HepG2 (cell line): ENCODE data around the gene IFI35. TPM values are rescaled to one million over a fixed set of nuclear protein-coding genes. Genes with fewer than 3 reads are reported as not detected.

ENCODE experiments used
- CC2D1A ChIP-seq: sonication (generic); formaldehyde crosslinking; IDR thresholded peaks from 2 replicates; pipeline ENCODE4 v1.8.1; 2023; ENCODE audit warnings: mild to moderate bottlenecking, missing genetic modification reagents
- DNMT1 ChIP-seq: sonication (generic); formaldehyde crosslinking; IDR thresholded peaks from 2 replicates; pipeline ENCODE4 v1.5.1; 2020; ENCODE audit warnings: mild to moderate bottlenecking, missing genetic modification reagents
- EED ChIP-seq: sonication (generic); formaldehyde crosslinking; IDR thresholded peaks from 2 replicates; pipeline ENCODE4 v1.5.0; 2020; ENCODE audit warnings: mild to moderate bottlenecking, missing genetic modification reagents
- ELF3 ChIP-seq: IDR thresholded peaks from 2 replicates; pipeline ENCODE4 v1.6.1; 2016; ENCODE audit warnings: missing genetic modification reagents, missing compliant biosample characterization
- EZH2 ChIP-seq: conservative IDR thresholded peaks from 2 replicates; pipeline ENCODE4 v1.6.1; 2012; ENCODE audit warnings: mild to moderate bottlenecking, low read depth, low read length, moderate library complexity
- FOXK1 ChIP-seq: sonication (generic); formaldehyde crosslinking; IDR thresholded peaks from 2 replicates; pipeline ENCODE4 v1.4.0; 2020; ENCODE audit warnings: low read depth, missing genetic modification reagents, borderline replicate concordance
- HNRNPH1 ChIP-seq: fragments of 200-400 bp; formaldehyde crosslinking; optimal IDR thresholded peaks from 2 replicates; pipeline ENCODE3; 2017; ENCODE audit warnings: mild to moderate bottlenecking, low read depth, low read length
- HOXA9 ChIP-seq: sonication (generic); formaldehyde crosslinking; IDR thresholded peaks from 2 replicates; pipeline ENCODE4 v1.8.1; 2022; ENCODE audit warnings: missing genetic modification reagents, mild to moderate bottlenecking, moderate library complexity, borderline replicate concordance
- IRF2 ChIP-seq: IDR thresholded peaks from 2 replicates; pipeline ENCODE4 v1.6.1; 2018; ENCODE audit warnings: missing genetic modification reagents, missing compliant biosample characterization
- KDM1A ChIP-seq: IDR thresholded peaks from 2 replicates; pipeline ENCODE4 v1.6.1; 2016; ENCODE audit warnings: missing compliant biosample characterization
- MED1 ChIP-seq: sonication (generic); formaldehyde crosslinking; IDR thresholded peaks from 2 replicates; pipeline ENCODE4 v1.4.0; 2020; ENCODE audit warnings: missing genetic modification reagents
- MXD4 ChIP-seq: IDR thresholded peaks from 2 replicates; pipeline ENCODE4 v1.6.1; 2016; ENCODE audit warnings: mild to moderate bottlenecking, missing biosample characterization, missing genetic modification reagents
- NCOR1 ChIP-seq: fragments of 200-600 bp; sonication (generic); IDR thresholded peaks from 2 replicates; pipeline ENCODE4 v1.7.0; 2017; ENCODE audit warnings: antibody characterized with exemption, low read length, borderline replicate concordance
- PHF8 ChIP-seq: sonication (generic); formaldehyde crosslinking; IDR thresholded peaks from 2 replicates; pipeline ENCODE4 v1.5.0; 2020; ENCODE audit warnings: missing genetic modification reagents
- POLR2AphosphoS5 ChIP-seq: IDR thresholded peaks from 2 replicates; pipeline ENCODE4 v1.6.1; 2012; ENCODE audit warnings: low read depth, low read length
- SAP130 ChIP-seq: IDR thresholded peaks from 2 replicates; pipeline ENCODE4 v1.6.1; 2016; ENCODE audit warnings: low read depth
- ZIK1 ChIP-seq: sonication (generic); formaldehyde crosslinking; IDR thresholded peaks from 2 replicates; pipeline ENCODE4 v1.5.0; 2020; ENCODE audit warnings: mild to moderate bottlenecking, low read depth, missing genetic modification reagents, borderline replicate concordance
- ZKSCAN8 ChIP-seq: IDR thresholded peaks from 2 replicates; pipeline ENCODE4 v1.6.1; 2016; ENCODE audit warnings: borderline replicate concordance, missing genetic modification reagents, missing compliant biosample characterization
- ZMYM3 ChIP-seq: sonication (generic); formaldehyde crosslinking; IDR thresholded peaks from 2 replicates; pipeline ENCODE4 v1.5.1; 2020; ENCODE audit warnings: mild to moderate bottlenecking, missing genetic modification reagents
- ZNF558 ChIP-seq: sonication (generic); formaldehyde crosslinking; IDR thresholded peaks from 2 replicates; pipeline ENCODE4 v1.9.0; 2022; ENCODE audit warnings: mild to moderate bottlenecking, missing genetic modification reagents, borderline replicate concordance
- polyA plus RNA-seq, 8 experiments: library from polyadenylated mRNA; depleted of rRNA in 3 of 8; stranded (reverse) in 7 of 8; unstranded in 1 of 8; fragments of >200 nt; fragmentation: Illumina TruSeq in 4 of 8; extraction: Trizol in 4 of 8; gene quantifications; 2 replicates each; pipeline versions ENCODE4 v1.2.1 to v1.2.3, GENCODE V29; 2011 to 2016; ENCODE audit warnings: low read depth in 4 of 8, missing spikeins in 1 of 8, mixed read lengths in 1 of 8; ENCODE audit not compliant: insufficient read depth in 1 of 8
- total RNA-seq, 5 experiments: library from RNA; depleted of rRNA; stranded (reverse); fragments of >200 nt; fragmentation: Illumina TruSeq; extraction: Trizol; gene quantifications; 2 replicates each; pipeline ENCODE4 v1.2.3, GENCODE V29; 2016; ENCODE audit warnings: low read depth in 1 of 5
- TF ChIP-seq, protein P1 (sequence below): sonication (generic); formaldehyde crosslinking; IDR thresholded peaks from 2 replicates; pipeline ENCODE4 v1.8.1; 2023; ENCODE audit warnings: mild to moderate bottlenecking, missing genetic modification reagents
- TF ChIP-seq, protein P2 (sequence below): IDR thresholded peaks from 2 replicates; pipeline ENCODE4 v1.6.1; 2018; ENCODE audit warnings: missing genetic modification reagents, mild to moderate bottlenecking, missing compliant biosample characterization
- TF ChIP-seq, protein P3 (sequence below): sonication (generic); formaldehyde crosslinking; IDR thresholded peaks from 2 replicates; pipeline ENCODE4 v1.5.1; 2020; ENCODE audit warnings: missing genetic modification reagents, mild to moderate bottlenecking, borderline replicate concordance
- TF ChIP-seq, protein P4 (sequence below): IDR thresholded peaks from 2 replicates; pipeline ENCODE4 v1.6.1; 2016; ENCODE audit warnings: low read depth
- TF ChIP-seq, protein P5 (sequence below): sonication (generic); formaldehyde crosslinking; IDR thresholded peaks from 2 replicates; pipeline ENCODE4 v1.4.0; 2020; ENCODE audit warnings: missing genetic modification reagents, borderline replicate concordance

IFI35 gene
- total and polyA plus RNA-seq, 2 of the 13 experiments (the other 11 are each of a cell fraction or from before 2014, with no cell fraction given), result 28.9 to 38.1 TPM

DNA sequence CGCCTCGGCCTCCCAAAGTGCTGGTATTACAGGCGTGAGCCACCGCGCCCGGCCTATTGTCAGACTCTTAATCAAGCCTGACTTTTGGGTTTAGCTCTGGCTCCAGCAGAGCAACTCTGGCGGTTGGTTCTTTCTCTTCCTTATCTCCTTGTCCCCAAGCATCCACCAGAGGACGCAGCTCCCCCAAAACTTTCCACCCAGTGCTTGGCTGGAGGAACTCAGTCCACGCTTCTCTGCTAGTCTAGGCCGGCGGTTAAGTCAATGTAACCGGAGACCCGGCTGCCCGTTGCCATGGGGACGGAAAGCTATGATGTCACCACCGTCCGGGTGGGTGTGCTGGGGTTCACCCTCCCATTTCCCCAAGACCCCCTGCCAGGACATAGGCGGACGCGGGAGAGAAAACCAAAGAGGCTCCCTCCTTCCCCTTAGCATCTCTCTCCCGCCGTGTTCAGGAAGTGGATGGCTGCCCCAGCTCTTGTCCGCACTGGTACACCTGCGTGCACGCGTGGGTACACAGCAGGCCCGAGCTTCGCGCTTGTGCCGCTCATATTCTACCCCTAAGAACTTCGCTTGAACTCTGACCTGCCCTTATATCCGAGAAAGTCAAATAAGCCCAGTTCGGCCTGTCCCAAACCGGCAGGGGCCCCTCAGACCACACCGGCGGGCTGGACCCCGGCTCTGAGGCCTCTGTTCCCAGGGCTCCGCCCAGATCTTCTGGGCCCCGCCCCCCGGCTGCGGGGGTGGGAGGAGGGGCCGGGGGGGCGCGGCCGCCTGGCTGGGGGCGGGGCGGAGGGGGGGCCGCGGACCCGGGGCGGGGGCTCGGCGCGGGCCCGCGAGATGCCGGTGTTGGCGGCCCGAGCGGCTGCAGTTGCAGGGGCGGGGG lies 18.1 kb downstream of the IFI35 start, which contains the start of gene RND2 (continued):
- TF ChIP-seq NCOR1, result no peak
- TF ChIP-seq, protein P1, sequence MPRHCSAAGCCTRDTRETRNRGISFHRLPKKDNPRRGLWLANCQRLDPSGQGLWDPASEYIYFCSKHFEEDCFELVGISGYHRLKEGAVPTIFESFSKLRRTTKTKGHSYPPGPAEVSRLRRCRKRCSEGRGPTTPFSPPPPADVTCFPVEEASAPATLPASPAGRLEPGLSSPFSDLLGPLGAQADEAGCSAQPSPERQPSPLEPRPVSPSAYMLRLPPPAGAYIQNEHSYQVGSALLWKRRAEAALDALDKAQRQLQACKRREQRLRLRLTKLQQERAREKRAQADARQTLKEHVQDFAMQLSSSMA, result 0 out of 2 replicates have a peak, but pooled peaks have one; percentile 60
- no peak for TF ChIP-seq POLR2AphosphoS5
- peak; percentile 95 for TF ChIP-seq SAP130 (CRISPR knock-in tag)
- peak; percentile 53; the same call in 1 of the 2 replicates for TF ChIP-seq FOXK1 (CRISPR knock-in tag)
- no peak for TF ChIP-seq ZIK1
- TF ChIP-seq, protein P2, sequence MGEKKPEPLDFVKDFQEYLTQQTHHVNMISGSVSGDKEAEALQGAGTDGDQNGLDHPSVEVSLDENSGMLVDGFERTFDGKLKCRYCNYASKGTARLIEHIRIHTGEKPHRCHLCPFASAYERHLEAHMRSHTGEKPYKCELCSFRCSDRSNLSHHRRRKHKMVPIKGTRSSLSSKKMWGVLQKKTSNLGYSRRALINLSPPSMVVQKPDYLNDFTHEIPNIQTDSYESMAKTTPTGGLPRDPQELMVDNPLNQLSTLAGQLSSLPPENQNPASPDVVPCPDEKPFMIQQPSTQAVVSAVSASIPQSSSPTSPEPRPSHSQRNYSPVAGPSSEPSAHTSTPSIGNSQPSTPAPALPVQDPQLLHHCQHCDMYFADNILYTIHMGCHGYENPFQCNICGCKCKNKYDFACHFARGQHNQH, result peak; percentile 79
- TF ChIP-seq HOXA9 (CRISPR knock-in tag), result no peak
- peak; percentile 74 for TF ChIP-seq ELF3
- TF ChIP-seq DNMT1 (CRISPR knock-in tag), result no peak
- TF ChIP-seq IRF2, result peak; percentile 81
- TF ChIP-seq EED (CRISPR knock-in tag), result no peak
- TF ChIP-seq, protein P3, sequence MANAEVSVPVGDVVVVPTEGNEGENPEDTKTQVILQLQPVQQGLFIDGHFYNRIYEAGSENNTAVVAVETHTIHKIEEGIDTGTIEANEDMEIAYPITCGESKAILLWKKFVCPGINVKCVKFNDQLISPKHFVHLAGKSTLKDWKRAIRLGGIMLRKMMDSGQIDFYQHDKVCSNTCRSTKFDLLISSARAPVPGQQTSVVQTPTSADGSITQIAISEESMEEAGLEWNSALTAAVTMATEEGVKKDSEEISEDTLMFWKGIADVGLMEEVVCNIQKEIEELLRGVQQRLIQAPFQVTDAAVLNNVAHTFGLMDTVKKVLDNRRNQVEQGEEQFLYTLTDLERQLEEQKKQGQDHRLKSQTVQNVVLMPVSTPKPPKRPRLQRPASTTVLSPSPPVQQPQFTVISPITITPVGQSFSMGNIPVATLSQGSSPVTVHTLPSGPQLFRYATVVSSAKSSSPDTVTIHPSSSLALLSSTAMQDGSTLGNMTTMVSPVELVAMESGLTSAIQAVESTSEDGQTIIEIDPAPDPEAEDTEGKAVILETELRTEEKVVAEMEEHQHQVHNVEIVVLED, result no peak
- no peak for TF ChIP-seq CC2D1A (CRISPR knock-in tag)
- TF ChIP-seq ZKSCAN8, result peak; percentile 48; the same call in 1 of the 2 replicates
- peak; percentile 61 for TF ChIP-seq PHF8 (CRISPR knock-in tag)
- no peak for TF ChIP-seq EZH2
- TF ChIP-seq KDM1A (CRISPR knock-in tag), result no peak
- TF ChIP-seq MED1, result peak; percentile 58
- TF ChIP-seq, protein P4, sequence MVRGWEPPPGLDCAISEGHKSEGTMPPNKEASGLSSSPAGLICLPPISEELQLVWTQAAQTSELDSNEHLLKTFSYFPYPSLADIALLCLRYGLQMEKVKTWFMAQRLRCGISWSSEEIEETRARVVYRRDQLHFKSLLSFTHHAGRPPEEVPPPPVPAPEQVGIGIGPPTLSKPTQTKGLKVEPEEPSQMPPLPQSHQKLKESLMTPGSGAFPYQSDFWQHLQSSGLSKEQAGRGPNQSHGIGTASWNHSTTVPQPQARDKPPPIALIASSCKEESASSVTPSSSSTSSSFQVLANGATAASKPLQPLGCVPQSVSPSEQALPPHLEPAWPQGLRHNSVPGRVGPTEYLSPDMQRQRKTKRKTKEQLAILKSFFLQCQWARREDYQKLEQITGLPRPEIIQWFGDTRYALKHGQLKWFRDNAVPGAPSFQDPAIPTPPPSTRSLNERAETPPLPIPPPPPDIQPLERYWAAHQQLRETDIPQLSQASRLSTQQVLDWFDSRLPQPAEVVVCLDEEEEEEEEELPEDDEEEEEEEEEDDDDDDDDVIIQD (CRISPR knock-in tag), result peak; percentile 66
- TF ChIP-seq, protein P5, sequence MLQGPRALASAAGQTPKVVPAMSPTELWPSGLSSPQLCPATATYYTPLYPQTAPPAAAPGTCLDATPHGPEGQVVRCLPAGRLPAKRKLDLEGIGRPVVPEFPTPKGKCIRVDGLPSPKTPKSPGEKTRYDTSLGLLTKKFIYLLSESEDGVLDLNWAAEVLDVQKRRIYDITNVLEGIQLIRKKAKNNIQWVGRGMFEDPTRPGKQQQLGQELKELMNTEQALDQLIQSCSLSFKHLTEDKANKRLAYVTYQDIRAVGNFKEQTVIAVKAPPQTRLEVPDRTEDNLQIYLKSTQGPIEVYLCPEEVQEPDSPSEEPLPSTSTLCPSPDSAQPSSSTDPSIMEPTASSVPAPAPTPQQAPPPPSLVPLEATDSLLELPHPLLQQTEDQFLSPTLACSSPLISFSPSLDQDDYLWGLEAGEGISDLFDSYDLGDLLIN, result no peak
- peak; percentile 89 for TF ChIP-seq MXD4
- TF ChIP-seq ZNF558 (CRISPR knock-in tag), result no peak
- TF ChIP-seq ZMYM3 (CRISPR knock-in tag), result peak; percentile 49; the same call in 1 of the 2 replicates
- TF ChIP-seq HNRNPH1, result no peak
